Erythroblast (primary cell): ENCODE results near the gene TNNI3K.

Experiments
- GATA1 ChIP-seq: IDR thresholded peaks from 2 replicates; pipeline ENCODE4 v1.6.1; 2011; ENCODE audit warnings: low read depth, mild to moderate bottlenecking, control low read depth, low read length, moderate library complexity
- POLR2A ChIP-seq: IDR thresholded peaks from 2 replicates; pipeline ENCODE4 v1.6.1; 2011; ENCODE audit warnings: mild to moderate bottlenecking, low read length

GRCh38 chr1:74591949-74592348 lies 356.8 kb downstream of the TNNI3K start:
- no peak for TF ChIP-seq POLR2A
- TF ChIP-seq GATA1 = no peak
